NCI-H526 treated with DMSO at 0.1 percent for 48 hours (cell line): ENCODE data around the gene DAAM2.

Source experiments
- DNase-seq: peaks from one replicate; lab custom pipeline; 2025; lab: John Stamatoyannopoulos, UW

Gene DAAM2

DNA sequence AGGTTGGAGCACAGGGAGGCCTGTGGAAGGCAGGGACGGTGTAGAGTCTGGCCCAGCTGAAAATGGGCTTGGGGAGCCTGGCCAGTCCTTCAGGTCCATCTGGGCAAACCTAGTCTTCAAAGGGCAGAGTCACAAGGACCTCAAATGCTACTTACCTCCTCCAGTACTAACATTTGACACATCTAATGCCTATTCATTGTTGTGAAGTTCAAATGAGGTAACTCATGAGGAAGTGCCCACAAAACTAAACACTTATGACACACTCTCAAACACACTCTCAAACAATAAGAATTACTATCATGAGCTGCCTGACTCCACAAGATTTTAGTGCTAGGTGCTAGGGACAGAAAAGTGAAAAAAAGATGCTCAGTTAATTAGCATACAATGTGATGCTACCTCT lies 27.1 kb downstream of the DAAM2 start:
- DNase-seq: no peak

DNA sequence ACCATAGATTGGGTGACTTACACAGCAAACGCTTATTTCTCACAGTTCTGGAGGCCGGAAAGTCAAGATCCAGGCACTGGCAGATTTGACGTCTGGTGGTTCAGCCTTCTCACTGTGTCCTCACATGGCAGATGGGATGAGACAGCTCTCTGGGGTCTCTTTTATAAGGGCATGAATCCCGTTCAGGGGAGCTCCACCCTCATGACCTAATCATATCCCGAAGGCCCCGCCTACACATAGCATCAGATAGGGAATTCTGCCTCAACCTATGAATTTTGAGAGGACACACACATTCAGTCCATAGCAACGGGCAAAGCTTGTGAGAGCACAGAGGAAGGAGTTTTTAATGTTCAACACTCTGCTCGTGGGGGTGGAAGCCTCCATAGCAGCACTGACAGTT lies 27.5 kb downstream of the DAAM2 start:
- DNase-seq: no peak

DNA sequence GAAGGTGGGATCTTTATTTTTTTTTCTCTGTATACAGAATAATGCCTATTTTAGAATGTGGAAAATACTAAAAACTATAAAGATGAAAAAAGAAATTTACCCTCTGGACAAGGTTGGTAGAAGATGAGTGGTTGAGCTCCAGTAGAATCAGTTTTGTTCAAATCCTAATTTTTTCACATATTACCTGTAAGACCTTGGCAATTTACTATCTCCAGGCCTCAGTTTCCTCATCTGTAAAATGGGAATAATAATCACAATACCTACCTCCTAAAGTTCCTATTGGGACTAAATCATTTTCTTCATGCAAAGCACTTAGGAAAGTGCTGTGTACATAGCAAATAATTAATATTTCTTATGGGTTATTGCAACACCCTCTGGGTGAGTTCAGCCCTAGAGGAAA lies 28.4 kb downstream of the DAAM2 start:
- DNase-seq: no peak

GRCh38 chr6:39821046-39821740 lies 29.0 kb downstream of the DAAM2 start:
- no peak for DNase-seq

DNA sequence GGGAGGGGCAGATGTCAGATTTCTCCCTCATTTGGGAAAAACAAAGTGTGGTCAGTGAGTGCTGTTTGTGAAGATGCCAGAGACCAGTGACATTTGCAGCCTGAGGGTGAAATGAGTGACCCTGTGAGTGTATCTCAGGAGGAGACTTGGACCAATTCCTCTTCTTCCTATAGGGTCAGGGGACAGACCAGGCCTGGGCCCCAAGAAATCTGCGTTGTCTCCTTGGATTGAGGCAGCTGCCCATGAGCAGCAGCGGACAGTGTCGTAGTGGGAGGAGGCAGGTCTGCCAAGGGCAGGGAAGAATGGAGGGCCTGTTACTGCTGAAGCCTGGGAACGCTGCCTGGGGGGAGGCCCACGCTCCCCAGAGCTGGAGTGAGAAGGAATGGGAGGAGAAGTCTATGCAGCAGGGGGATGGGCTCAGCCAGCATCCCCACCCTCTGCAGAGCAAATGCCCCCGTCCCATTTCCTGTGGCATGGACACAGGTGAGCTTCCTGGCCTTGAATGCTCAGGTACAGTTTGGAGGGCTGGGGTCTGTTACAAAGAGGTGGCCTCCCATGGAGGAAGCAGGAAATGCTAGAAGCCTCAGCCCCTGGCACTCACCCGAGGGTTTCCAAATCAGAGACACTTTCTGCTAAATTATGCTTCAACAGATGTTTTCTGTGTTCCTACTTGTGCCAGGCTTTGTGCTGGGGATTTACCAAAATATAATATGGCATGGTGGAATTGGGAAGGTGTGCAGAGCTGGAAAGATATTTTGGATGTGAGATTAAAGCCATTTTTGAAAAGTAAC lies 29.8 kb downstream of the DAAM2 start:
- DNase-seq: no peak

GRCh38 chr6:39822846-39823815 lies 31.0 kb downstream of the DAAM2 start:
- no peak for DNase-seq

DNA sequence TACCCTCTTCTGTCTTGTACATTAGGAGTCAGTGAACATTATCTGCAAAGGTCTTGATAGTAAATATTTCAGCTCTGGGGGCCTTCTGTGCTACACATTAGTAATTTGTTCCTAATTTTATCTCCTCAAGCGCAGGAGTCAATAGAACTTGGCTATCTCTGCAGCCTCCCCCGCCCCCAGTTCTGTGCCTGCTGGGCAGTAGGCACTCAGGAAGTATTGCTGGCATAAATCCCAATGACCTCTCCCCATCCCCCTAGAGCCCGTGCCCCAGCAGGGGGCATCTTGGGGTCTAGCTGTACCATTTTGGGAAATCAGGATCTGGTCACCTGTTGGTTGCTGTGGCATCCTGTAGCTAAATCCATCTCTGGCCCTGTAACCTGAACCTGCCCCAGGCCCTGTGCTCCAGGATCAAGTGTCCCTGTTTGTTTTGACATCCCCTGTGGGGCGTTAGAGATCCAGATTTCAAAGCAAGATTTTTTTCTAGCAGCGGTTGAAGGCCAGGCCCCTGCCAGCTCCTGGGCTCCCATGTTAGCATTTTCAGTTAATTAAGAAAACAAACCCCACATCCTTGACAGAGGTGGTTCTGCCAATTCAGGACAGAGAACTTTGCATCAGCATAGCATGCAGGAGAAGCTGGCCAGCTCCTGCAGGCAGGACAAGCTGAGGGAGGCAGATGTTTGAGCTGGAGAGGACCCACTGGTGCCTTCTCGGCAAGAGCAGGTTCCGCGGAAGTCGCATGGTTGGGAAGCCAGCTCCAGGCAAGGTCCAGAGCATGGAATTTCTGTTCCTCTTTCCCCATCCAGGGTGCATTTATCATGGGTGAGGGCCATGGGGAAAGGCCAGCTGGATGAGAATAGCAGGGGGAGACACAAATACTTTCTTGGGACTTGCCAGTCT lies 32.1 kb downstream of the DAAM2 start:
- no peak for DNase-seq

DNA sequence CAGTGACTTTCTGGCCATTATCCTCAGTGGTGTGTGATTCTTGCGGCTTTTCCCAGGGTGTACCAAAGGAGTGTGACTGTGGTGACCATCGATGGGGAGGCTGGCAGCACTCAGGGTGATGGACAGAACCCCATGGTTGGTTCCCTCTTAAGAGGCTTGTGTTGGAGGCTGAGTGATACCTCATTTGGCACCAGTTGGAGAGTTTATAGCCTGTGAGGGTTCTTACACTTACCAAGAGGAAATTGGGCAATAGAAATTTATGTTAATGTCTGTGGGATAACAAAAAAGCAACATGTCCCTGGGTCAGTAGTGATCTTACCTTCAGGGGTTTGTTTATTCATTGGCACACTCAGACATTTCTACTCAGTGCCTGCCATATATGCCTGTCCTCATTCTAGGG lies 37.2 kb downstream of the DAAM2 start:
- no peak for DNase-seq

- DNase-seq: no peak
These were observed 38.3 kb downstream of the DAAM2 start for GRCh38 chr6:39830444-39830843.

GRCh38 chr6:39831701-39832100 lies 39.5 kb downstream of the DAAM2 start:
- no peak for DNase-seq

DNA sequence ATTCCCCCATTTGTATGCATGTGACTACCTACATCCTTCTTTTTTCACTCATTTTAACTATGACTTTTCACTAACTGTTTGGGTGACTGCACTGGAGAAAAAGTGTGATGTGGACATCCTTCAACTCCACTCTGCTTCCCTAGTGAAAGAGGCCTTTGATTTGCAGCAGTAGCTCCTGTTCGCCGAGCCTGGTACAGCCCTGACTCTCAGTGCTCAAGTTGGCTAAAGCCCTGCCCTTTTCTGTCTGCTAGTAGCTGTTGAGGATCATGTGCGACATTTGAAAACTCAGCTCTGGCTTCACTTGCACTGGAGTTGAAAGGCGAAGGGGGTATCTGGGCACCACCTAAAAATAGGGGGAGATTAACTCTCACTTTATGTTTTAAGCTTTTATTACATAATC lies 42.1 kb downstream of the DAAM2 start:
- DNase-seq: no peak

- DNase-seq: no peak
These were observed 42.7 kb downstream of the DAAM2 start for GRCh38 chr6:39834866-39835265.

DNA sequence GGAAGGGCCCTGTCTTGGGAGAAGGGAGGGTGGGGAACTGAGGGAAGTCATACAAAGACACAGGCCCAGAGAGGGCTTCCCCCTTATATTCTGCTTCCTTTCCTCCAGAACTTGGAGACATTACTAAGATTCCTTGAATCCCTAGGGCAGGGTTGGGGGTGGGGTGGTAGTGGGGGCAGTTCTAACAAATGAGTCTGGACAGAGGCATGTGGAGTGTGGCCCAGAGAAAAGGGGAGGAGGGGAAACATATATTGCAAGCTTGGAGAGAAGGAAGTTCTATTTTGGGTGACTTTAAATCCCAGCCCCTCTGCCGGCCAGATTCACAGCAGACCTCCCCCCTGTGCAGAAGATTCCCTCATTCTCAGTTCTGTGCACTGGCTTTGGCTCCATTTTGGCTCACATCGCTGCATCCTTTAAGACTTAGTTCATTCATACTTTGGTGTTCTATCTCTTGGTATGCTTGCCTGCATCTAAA lies 43.7 kb downstream of the DAAM2 start:
- no peak for DNase-seq

- no peak for DNase-seq
These were observed 44.4 kb downstream of the DAAM2 start for GRCh38 chr6:39836606-39837005.

DNA sequence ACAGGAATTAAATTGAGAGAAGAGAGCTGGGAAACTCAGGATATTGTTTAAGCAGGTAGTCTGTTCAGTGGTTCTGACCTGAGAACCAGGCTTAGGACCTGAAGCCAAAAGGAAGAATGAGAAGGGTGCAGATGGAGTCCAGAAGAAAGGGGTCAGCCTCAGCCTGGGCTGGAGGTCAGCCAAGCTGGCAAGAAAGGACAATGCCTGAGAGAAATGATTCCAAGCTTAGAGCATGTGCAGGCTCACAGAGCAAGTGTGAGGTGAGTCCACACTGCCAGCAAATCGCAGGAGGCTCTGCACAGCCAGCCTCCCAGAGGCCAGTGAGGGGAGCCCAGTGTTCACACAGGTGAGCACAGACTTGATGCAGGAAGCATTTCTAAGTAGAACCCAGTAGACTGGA lies 47.3 kb downstream of the DAAM2 start:
- no peak for DNase-seq

GRCh38 chr6:39840781-39841180 lies 48.6 kb downstream of the DAAM2 start:
- DNase-seq: no peak

DNA sequence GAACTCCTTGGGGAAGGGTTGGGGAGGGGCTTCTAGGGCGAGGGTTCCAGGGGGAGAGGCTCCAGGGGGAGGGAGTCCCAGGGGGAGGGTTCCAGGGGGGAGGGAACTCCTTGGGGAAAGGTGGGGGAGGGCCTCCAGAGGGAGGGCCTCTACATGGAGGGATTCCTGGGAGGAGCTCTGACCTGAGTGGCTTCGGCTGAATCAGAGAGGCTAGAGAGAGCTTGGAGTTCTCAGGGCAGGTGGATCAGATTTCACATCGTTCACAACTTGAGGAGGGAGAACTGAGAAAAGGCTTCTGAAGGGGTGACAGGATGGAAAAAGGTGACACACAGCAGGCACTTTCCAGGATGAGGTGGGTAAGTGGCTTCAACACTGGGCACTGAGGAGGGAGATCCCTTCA lies 49.1 kb downstream of the DAAM2 start:
- DNase-seq: no peak

DNA sequence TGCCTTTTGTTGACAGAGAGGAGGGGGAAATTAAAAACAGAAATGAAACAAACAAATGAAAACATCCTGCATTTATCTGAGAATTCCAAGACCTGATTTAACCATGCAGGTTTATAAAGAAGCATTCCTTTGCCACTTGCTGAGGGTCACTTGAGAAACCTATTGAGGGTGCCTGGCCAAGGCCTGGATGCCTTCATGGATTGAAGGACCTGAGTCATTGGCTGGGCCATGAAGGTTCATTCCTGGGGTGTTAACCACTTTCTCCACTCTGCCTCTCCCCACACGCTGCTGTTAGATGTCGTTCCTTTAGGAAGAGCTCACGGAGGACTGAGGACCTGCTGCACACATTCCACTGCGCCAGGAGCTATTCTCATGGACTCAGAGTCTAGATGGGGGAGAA lies 49.7 kb downstream of the DAAM2 start:
- DNase-seq: no peak

DNA sequence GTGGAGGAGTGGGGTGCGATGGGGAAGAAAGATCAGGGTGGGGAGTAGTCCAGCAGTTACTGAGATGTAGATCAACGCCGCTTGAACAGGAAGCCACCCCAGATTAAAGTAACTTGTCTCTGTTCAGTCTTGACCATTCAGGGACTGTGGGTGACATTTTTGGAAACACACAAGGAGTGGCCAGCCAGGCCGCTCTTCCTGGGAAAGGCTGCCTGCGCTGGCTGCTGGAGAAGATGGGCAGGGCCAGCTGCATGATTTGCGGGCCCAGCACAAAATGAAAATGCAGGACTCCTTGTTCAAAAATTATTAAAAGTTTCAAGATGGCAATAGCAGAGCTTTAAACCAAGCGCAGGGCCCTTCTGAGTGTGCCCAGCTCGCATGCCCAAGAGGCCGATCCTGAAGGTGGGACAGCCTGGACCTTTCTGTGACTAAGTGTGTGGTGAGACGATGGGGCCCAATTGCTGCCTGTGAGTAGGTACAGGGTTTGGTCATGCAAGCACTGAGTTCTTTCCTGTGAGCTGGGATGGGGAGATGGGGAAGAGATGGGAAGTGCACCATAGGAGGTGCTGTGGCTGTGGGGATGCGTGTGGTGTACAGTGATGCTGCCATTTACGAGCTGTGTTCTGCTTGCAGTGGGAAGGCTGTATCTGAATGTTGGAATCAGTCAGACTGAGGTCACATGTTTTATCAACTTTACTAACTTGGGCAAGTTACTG lies 51.3 kb downstream of the DAAM2 start:
- DNase-seq: no peak

- DNase-seq: no peak
These were observed 52.7 kb downstream of the DAAM2 start for GRCh38 chr6:39844866-39845265.

GRCh38 chr6:39847221-39847620 lies 55.0 kb downstream of the DAAM2 start:
- no peak for DNase-seq
